Lung microvascular endothelial cell (primary cell): ENCODE measurements around the gene TBC1D2B. TPM values are rescaled to one million over a fixed set of nuclear protein-coding genes. Genes with fewer than 3 reads are reported as not detected.

ENCODE experiments used
- DNase-seq, 2 donors: peaks; one replicate each; pipeline versions ENCODE4 v3.0.0 to v3.0.0-alpha.2; 2010; ENCODE audit warnings: low read depth in 2 of 2
- total RNA-seq: library from RNA; depleted of rRNA; stranded (reverse); fragments of >200 nt; gene quantifications from 2 replicates; pipeline ENCODE4 v1.2.1, GENCODE V29; 2014

TBC1D2B gene
- total RNA-seq, 1 donor from 2014 or later: 29.4 TPM

DNA sequence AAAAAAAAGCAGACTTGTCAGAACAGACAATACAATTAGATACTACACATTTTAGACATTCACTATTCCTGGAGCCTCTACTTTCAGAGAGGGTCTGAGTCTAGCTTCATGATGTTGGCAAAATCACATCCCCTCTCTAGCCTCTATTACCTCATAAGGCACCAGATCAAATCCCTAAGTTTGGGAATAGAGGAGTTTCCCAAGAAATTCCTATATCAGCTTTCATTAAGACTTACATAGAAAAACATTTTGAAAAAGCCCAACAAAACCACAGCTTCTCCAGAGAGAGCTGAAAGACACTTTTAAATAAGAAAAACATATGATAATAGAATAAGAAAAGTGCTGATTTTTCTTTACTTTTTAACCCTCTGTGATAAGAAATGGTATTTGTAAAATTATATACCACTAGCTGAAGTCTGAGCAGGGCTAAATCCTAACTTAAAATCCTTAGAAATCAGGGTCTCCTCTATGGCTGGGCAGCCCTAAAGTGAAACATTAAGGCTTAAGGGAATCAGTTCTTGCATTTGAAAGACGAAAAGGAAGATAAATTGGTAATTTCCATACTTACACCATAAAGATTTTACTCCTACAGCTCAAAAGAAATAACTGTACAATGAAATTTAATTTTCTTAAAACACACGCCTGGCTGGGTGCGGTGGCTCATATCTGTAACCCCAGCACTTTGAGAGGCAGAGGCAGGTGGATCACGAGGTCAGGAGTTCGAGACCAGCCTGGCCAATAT lies 4.3 kb downstream of the TBC1D2B start:
- DNase-seq: no peak

DNA sequence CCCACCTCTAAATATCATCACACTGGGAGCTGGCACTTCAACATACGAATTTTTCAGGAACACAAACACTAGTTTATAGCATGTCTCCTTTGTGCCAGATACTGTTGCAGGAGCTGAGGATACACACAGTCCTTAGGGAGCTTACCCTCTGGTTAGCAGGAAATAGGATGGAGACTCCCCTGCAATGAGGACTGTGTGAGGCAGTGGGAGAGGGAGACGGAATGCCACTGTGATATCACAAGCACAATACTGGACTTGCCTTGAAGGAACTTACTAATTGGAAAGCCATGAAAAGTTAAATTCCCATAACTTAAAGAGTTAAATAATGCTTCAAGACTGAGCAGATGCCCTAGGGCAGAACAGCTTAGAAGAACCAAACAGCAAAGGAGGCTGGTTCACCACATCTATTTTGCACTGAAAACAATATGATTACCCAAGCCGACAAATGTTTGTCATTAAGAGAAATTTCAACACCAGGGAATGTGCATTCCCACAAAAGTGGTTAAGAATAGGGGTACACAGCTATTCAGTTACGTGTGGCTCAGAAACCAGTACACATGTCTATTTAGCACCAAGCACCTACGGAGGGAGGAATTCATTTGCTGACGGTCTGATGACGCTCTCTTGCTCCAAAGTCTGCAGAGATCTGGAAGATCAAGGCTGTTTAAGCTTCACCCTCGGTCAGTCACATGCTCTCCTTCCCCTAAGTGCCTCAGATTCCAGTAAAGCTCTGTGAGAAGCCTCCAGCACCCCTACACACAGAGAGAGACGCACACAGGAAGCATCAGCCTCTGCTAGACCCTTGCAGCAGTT lies 5.2 kb downstream of the TBC1D2B start:
- DNase-seq: no peak

DNA sequence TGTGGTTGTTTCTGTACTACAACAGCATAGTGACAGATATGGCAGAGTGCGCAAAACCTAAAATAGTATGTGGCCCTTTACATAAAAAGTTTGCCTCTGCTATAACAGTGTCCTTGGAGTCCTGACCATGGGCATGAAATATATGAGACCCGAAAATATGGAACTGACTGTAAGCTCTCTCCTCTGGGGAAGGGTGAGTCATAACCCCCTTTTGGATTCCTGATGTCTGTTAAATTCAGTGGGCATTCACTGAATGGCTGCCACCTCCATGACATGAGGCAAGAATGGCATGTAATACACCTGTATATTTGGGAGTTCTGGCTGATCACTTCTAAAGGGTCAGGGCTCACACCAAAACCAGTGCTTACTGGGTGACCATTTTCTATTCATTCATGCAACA lies 6.1 kb downstream of the TBC1D2B start:
- no peak for DNase-seq

DNA sequence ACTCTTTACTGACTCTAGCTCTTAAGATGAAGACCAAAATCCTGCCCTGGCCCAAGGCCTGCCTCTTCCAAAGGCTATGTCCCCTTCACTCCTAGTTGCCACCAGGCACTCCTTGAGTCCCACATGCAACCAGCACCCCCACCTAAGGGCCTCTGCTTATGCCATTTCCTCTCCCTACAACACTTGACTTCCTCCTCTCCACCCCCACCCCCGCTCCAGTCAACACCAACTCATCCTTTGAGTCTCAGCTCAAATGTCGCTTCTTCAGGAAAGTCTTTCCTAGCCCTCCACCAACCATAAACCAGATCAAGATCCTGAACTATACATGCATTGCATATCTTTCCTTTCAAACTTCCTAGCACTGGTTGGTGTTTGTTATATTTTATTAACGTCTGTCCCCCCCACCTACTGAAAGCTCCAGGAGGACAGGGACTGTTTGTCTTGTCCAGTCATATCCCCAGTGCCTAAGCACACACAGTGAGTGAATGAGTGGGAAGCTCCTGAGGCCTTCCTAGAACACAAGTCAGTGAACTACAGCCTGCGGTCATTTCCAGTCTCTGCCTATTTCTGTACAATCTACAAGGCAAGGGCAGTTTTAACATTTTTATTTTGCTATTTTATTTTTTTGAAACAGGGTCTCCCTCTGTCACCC lies 7.3 kb downstream of the TBC1D2B start:
- peak in 1 of 2 donors; percentile 68 for DNase-seq

DNA sequence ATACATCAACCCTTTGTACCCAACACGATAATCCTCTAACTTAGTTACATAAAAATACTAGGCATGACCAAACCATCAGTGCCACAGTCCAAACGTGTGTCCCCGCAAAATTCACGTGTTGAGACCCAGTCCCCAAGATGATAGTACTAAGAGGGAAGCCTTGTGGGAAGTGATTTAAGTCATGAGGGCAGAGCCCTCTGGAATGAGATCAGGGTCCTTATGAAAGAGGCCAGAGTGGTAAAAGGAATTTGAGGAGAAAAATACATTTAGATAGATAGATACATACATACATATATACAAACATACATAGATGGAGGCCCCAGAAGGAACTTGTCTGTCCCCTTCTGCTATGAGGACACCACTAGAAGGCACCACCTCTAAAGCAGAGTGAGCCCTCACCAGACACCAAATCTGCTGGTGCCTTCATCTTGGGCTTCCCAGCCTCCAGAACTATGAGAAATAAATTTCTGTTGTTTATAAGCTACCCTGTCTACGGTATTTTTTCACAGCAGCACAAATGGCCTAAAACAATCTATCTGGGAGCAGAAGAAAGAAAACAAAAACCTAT lies 8.0 kb downstream of the TBC1D2B start:
- DNase-seq: no peak

DNA sequence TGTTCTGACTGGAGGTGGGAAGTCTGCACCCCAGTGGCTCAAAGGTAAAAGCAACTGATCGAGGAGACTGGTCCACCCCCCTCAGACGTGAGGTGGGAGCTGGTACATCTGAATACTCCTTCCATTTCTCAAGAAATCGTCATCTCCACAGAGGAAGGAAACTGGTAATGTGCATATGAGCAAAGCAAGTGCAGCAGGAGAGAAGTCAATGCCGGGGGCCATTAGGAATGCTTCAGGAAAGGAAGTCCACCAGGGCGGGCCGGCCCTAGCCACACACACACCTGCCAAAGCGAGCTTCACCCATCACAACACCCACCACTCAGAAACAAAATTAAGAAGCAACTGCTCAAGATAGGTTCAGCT lies 8.5 kb downstream of the TBC1D2B start:
- DNase-seq: peak in 1 of 2 donors; percentile 84

DNA sequence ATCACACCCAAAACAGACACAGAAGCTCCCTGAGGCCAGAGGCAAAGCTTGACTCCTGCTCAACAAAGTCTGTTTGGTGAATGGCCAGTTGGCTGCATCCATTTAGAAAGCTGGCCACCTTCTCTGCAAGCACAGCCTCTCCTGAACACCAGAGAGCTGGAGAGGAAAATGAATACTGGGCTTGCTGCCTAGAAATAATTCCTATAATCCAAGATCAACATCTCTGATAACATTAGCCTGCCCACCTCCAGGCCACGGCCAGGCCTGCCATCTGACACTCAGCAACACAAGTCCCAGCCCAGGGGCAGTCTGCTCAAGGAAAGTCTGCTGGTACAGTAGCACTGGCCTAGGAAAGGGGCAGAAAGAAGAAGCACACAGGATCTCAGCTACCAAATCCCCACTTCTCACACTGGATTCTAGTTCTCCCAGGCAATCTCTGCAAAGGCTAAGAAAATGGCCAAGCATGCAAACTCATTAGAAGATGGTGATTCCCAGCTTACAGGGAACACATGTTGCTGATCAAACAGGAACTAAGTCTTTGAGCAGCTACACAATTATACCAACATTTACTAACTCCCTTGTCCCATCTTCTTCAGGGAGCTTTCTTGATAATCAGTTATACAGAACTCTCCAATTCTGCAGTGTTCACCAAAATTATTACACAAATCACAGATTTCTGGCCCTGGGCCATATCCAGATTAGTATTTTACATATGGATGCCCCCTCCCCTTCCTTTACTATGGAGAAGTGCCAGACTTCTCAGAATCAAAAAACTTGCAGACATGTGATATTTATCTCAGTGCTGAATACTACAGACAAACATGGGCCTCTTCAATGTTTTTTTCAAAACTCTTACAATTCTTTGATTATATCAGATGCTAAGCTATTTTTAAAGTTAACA lies 9.9 kb downstream of the TBC1D2B start:
- peak in 1 of 2 donors; percentile 66 for DNase-seq

DNA sequence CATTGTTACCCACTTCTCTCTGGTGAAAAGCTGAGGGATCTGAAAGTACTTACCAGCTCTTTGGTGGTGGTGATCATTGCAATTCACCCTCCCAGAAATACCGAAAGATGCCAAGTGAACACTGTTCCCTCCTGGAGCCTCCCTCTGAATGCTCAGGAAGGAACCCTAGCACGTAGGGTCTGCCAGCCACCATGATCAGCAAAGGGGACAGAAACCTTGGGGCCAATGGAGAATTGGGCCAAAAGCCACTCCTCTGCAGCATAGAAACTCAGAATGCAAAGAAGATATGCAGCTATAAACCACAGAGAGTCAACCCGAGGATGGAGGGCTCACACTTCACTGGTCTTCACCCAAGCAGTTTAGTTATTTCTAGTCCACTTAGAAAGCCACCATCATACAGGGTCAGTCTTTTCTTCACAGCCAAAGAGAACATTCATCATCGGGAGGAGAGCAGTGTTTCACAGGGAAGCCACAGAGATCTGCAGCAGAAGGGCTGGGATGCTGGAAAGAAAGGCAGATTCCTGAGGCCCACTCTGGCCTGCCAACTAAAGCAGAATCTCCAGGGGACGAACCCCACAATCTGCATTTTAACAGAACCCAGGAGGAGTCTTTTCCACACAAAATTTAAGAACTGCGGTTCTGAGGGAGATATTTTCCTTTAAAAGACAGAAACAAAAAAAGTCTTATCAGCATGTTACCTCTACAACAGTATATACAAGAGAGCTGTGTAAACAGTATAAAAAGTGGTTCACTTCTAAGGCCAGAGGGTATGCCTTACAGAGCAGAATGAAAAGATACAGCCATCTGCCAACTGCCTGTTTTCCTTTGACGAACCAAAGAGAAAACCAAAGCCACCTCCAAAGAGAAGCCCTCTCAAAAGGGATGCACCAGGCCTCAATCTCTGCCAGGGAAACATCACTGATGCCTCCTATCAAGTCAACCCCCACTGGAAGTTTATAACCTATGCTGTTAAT lies 11.3 kb downstream of the TBC1D2B start:
- DNase-seq: no peak

DNA sequence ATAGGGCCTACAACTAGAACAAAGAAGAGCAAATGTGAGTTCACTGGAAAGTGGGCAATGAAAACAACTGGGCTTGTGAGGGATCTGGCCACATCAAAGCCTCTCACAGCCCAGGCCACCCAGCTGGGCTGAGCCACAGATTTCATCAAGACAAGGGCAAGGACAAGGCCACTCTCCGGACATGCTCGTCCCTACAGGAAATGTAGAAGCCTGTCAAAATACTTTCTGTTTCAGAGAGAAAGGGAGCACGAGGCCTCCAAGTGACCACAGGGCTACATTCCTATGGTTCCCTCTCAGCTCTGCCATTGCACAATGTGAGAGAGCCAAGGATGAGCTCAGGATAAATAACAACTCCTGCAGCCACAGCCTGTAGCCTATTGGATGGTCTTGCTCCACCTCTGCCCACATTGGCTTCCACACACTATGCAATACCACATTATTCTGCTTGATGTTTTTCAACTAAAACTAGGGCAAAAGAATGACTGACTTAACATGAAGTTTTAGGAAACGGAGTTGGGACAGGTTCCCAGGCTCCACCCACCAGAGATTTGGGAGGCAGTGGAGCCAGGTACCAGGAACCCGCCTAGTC lies 12.1 kb downstream of the TBC1D2B start:
- DNase-seq: peak; percentile 82 to 91

DNA sequence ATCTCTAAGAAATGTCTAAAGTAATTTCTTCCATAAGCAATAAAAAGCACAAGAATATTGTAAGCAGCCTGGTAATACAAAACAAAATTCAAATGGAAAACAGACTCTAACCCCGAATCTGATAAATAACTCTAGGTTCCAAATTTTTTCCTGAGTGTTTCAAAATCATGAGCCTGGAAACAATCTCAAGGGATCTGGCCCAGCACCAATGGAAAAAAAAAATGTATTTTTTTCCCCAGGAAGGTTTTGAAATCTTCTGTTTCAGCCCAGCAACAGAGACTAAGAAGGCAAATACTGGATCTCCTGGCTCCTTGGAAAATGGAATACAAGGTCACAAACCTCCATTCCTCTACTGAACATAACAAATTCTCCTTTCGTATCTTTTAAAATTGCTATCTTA lies 13.0 kb downstream of the TBC1D2B start:
- DNase-seq: no peak

DNA sequence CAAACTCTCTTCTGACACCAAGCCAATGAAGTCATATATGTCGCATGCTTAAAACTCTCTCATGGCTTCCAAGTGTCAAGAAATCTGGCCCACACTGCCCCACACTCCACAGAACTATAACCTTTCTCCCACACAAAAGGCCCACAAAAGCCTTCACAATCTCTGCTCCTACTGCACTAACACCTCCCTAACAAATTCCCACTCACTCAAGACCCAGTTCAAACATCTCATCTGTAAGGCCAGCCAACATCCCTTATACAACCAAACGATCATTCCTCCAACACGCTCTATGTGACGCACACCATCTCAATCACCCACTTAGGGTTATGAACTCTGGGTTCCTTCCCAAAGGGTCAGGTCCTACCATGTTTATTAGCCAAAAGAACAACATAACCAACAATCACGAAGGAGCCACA lies 13.5 kb downstream of the TBC1D2B start:
- no peak for DNase-seq

DNA sequence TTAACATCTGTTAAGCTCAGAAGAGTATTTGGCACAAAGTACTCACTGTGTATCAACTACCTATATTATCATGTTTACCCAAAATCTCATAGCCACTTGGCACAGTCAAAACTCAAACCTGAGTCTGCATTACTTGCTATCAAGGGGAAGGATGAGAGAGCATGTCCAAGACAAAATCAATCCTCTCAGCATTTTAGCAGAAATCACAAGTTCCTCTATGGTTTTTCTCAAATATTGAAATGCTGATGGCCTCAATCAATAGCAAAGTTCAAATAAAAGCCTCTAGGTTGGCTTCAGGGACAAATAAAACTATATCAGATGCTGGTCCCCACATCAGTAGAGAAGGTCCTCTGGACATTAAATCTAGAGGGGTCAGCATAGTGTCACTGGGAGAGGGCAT lies 14.3 kb downstream of the TBC1D2B start:
- DNase-seq: no peak

DNA sequence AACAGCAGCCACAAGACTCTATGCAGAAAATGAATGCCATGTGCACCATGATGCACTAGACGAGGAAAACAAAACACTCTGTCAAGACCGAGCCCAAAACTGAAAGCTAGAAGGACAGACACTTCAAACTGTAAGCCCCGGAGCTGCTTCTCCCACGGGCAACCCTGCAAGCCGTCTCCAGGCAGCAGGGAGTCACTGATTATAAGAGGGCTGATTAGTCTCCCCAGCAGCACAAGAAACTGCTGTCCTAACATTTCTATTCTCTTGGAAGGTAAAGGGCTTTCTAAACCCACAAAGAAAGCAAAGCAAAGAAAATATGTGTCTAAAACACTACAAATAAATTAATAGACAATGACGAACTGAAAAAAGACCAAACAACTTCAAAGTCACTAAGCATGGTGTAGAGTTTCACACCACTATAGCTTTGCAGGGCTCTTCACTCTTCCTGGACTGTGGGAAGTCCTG lies 15.5 kb downstream of the TBC1D2B start:
- peak in 1 of 2 donors; percentile 64 for DNase-seq

DNA sequence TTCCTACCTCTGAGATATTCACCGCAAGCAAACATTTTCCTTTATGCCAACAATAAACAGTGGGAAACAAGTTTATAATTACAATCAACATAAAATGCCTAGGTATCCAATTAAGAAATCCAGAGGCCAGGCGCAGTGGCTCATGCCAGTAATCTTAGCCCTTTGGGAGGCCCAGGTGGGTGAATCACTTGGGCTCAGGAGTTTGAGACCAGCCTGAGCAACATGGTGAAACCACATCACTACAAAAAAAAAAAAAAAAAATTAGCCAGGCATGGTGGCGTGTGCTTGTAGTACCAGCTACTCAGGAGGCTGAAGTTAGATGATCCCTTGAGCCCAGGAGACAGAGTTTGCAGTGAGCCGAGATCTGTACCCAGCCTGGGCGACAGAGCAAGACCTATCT lies 17.3 kb downstream of the TBC1D2B start:
- no peak for DNase-seq

DNA sequence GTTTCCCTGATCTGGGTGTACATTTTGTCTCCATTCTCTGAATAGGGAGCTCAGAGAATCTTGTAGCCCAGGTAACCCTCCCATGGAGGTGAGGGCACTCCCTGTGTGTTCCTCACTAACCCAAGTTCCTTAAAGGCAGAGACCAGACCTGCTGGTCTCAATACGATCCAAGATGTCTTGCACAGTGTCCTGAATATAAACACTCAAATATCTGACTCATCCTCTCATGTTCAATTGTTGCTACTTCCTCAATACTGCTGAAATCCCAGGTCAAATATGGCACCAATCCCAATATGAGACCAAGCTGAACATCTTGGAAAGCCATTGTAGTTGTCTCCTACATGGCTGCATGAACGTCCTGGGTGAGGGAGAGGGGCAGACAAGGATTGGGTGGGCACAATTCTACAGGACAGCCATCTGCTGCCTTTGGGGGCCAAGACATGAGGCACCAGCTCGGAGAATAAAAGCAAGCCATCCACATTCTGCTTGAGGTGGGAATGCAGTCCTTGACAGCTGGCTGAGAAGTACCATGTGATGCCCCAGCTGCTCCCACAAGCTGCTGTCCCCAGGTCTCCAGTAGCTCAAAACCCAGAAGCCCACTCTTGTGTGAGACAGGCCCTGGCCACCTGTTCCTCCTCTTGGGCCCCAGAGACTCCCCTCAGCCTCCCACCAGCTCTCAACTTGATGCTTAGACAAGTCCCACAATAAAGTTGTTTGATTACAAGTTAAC lies 18.2 kb downstream of the TBC1D2B start:
- DNase-seq: peak in 1 of 2 donors; percentile 77

DNA sequence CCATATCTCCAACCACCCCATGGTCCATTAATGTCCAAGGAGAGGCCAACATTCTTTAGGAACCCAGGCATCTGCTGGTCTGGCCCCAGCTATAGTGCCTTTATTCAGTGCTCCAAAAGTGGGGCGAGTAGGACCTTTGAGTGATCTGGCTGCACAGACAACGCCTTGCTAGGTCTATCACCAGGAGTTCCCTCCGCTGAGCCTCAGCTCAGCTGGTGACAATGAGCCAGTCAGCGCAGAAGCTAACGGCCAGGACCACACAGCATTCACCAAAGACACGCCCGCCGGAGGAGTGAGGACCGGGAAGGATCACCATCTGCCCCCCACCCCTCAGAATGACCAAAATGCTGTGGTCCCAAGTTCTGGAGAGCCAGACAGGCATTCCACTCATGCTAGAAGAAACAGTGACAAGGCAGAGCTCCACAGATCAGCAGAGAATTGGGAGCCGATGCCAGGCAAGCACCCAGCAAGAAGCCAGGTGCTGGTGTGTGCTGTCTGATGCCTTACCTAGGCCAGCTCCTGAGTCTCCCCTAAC lies 19.0 kb downstream of the TBC1D2B start:
- no peak for DNase-seq

DNA sequence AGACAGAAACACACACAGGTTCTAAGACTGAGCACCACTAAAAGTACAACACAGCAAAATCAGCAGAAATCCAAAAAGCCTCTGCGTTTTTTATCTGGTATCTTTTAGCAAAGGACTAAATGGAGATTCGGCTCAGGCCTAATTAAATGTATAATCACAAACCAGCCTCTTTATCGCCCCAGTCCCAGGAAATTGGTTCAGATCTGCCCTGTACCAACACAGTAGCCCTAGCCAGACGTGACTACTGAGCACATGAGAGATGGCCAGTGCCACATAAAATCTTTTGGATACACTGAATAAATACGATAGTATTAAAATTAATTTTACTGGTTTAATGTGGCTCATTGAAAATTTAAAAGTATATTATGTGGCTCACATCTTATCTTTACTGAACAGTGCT lies 19.7 kb downstream of the TBC1D2B start:
- DNase-seq: no peak

DNA sequence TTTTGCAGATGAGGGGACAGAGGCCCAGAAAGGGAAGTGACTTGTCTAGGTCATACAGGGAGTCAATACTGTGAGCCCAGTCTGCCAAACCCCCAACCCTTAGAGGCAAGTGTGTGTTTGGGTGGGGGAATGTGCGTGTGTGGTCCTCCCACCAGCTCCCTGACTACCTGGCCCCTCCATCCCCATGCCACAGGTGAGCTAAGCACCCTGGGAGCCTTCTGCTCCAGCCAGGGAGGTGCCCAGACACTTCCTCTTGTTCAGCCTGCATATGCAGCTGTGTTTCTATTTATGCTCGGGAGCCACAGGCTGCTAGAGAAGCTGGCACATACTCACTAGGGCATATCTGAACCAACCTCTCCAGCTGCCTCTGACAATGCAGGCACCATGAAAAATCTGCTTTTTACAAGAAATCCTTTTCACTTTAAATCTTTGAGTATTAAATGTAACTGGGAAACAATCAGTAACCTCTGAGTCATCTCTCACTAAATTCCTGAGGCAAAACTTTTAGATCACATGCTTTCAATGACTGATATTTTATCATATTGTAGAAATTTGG lies 20.7 kb downstream of the TBC1D2B start:
- peak; percentile 33 to 45 for DNase-seq
